ENCODE results near the gene PDK2. TPM values are rescaled to one million over a fixed set of nuclear protein-coding genes. Genes with fewer than 3 reads are reported as not detected.
A peak's percentile ranks its signal among the peaks of the same experiment; 100 is the strongest.

PDK2 gene
- total and polyA plus RNA-seq, 10 of the 15 experiments (the other 5 are each of a cell fraction or from before 2014, with no cell fraction given) = 0.98 to 22.6 (median 12.3) TPM

DNA sequence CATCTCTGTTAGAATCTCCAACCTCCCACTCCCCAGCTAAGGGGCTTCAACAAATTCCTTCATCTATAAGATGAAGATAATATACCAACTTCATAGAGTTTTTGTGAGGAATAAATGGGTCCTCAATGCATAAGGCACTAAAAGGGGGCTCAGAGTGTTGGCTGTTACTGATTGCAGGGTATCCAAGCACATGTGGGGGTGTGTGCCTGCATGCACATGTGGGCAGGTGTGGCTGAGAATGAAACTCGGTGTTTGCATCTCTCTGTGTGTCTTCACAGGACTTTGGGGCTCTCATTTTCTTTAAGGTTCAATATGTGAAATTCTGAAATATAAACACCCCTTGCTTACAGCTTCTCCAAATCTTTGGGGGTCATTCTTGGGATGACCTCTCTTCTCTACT lies 59.5 kb downstream of the PDK2 start:
- no peak overlapping the region for H2AFZ ChIP-seq (ENCODE audit: control insufficient read depth, low read depth, low read length)
- intact Hi-C loops (cut with micrococcal nuclease; ENCODE audit: unreplicated experiment) (no loop called here), in situ Hi-C loops (cut with MboI) (no loop called here)
- H3K4me1 ChIP-seq (ENCODE audit: control insufficient read depth, insufficient read depth, low read length) = peaks cover 37% of the 10 kb centered on the region
- peak overlapping the region; percentile 72 for H3K27ac ChIP-seq (ENCODE audit: control insufficient read depth, insufficient read depth)
- FAIRE-seq = peak; percentile 31
- ChIA-PET RAD21 (ENCODE audit: unreplicated experiment) (interaction anchor here (0.9 to 2.3 kb wide), 5 partner anchors 9 to 45 kb away, joined by 3 to 7 read pairs (median 5); no protein-coding TSS in a partner anchor), POLR2A (interaction anchor here (0.8 to 1.5 kb wide), 3 partner anchors 9 to 39 kb away, joined by 4 to 7 read pairs (median 6); no protein-coding TSS in a partner anchor), SMC1A (ENCODE audit: uncharacterized antibody, unreplicated experiment) (interaction anchor here (0.6 to 1.9 kb wide), 7 partner anchors 9 to 143 kb away, joined by 3 to 7 read pairs (median 4); no protein-coding TSS in a partner anchor), CTCF (interaction anchor here (1.0 to 2.2 kb wide), 10 partner anchors 9 to 67 kb away, joined by 3 to 10 read pairs (median 6); no protein-coding TSS in a partner anchor)
- peak overlapping the region; percentile 50; the same call in 1 of the 2 replicates for H3K9ac ChIP-seq (ENCODE audit: control insufficient read depth, insufficient read depth, low read length)
- H4K20me1 ChIP-seq (ENCODE audit: control insufficient read depth, insufficient read depth) = no peaks in the 10 kb centered on the region
- H3K36me3 ChIP-seq (ENCODE audit: control insufficient read depth in 2 of 2, insufficient read depth in 2 of 2, low read length in 1 of 2) = no peaks in the 10 kb centered on the region
- peaks cover 21% of the 10 kb centered on the region for H3K79me2 ChIP-seq (ENCODE audit: control insufficient read depth, insufficient read depth, low read length)
- peak overlapping the region; percentile 56 for H3K4me3 ChIP-seq
- no peak for DNase-seq (ENCODE audit: low read depth, low spot score)
- no peaks in the 10 kb centered on the region for H3K9me3 ChIP-seq (replicated peaks; ENCODE audit: control insufficient read depth, insufficient read depth, low read length)
- 0% methylated on average over 1 of the region's 1 CpG for WGBS (ENCODE audit: insufficient coverage, insufficient replicate concordance, low lambda C conversion rate, missing lambda C conversion rate)
- H3K4me2 ChIP-seq (ENCODE audit: control insufficient read depth, insufficient read depth) = peak overlapping the region; percentile 91
- ATAC-seq = peak; percentile 16; the same call in 1 of the 3 replicates
- no TSS peak for BruUV-seq (replicated peaks)
- H3K27me3 ChIP-seq (replicated peaks in 1 of 2; ENCODE audit: control insufficient read depth in 2 of 2, insufficient read depth in 2 of 2, low read length in 1 of 2) = no peaks in the 10 kb centered on the region
- TF ChIP-seq BHLHE40 (IDR thresholded peaks at IDR 0.05; ENCODE audit: borderline replicate concordance in 1 of 2, low read depth in 2 of 2, low read length in 1 of 2) (peak; percentile 61 to 71; a peak in 2 of 4 replicates), KLF5 (IDR thresholded peaks at IDR 0.05; ENCODE audit: partially characterized antibody) (no peak), SREBF1 (IDR thresholded peaks at IDR 0.05; ENCODE audit: low read length) (no peak), TCF7 (IDR thresholded peaks at IDR 0.05; ENCODE audit: borderline replicate concordance) (no peak), IKZF2 (IDR thresholded peaks at IDR 0.05) (no peak), CBFB (IDR thresholded peaks at IDR 0.05; ENCODE audit: low read depth) (no peak), NFIC (IDR thresholded peaks at IDR 0.05; ENCODE audit: low read depth, low read length) (no peak), ASH2L (IDR thresholded peaks at IDR 0.05; ENCODE audit: borderline replicate concordance, low read depth) (no peak), BMI1 (IDR thresholded peaks at IDR 0.05; ENCODE audit: borderline replicate concordance) (no peak), SMAD5 (IDR thresholded peaks at IDR 0.05; ENCODE audit: low read depth) (no peak), ZBTB4 (CRISPR knock-in tag; IDR thresholded peaks at IDR 0.05) (no peak), MYC (IDR thresholded peaks at IDR 0.05; ENCODE audit: insufficient read depth, insufficient read length, insufficient replicate concordance, low read length, severe bottlenecking) (no peak), WRNIP1 (IDR thresholded peaks at IDR 0.05; ENCODE audit: borderline replicate concordance, low read depth, low read length) (no peak), SP1 (IDR thresholded peaks at IDR 0.05; ENCODE audit: low read depth, low read length) (peak; percentile 29)
- TF ChIP-seq, protein P1, sequence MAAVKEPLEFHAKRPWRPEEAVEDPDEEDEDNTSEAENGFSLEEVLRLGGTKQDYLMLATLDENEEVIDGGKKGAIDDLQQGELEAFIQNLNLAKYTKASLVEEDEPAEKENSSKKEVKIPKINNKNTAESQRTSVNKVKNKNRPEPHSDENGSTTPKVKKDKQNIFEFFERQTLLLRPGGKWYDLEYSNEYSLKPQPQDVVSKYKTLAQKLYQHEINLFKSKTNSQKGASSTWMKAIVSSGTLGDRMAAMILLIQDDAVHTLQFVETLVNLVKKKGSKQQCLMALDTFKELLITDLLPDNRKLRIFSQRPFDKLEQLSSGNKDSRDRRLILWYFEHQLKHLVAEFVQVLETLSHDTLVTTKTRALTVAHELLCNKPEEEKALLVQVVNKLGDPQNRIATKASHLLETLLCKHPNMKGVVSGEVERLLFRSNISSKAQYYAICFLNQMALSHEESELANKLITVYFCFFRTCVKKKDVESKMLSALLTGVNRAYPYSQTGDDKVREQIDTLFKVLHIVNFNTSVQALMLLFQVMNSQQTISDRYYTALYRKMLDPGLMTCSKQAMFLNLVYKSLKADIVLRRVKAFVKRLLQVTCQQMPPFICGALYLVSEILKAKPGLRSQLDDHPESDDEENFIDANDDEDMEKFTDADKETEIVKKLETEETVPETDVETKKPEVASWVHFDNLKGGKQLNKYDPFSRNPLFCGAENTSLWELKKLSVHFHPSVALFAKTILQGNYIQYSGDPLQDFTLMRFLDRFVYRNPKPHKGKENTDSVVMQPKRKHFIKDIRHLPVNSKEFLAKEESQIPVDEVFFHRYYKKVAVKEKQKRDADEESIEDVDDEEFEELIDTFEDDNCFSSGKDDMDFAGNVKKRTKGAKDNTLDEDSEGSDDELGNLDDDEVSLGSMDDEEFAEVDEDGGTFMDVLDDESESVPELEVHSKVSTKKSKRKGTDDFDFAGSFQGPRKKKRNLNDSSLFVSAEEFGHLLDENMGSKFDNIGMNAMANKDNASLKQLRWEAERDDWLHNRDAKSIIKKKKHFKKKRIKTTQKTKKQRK (IDR thresholded peaks at IDR 0.05; ENCODE audit: low read depth, low read length) = no peak
- TF ChIP-seq, protein P2, sequence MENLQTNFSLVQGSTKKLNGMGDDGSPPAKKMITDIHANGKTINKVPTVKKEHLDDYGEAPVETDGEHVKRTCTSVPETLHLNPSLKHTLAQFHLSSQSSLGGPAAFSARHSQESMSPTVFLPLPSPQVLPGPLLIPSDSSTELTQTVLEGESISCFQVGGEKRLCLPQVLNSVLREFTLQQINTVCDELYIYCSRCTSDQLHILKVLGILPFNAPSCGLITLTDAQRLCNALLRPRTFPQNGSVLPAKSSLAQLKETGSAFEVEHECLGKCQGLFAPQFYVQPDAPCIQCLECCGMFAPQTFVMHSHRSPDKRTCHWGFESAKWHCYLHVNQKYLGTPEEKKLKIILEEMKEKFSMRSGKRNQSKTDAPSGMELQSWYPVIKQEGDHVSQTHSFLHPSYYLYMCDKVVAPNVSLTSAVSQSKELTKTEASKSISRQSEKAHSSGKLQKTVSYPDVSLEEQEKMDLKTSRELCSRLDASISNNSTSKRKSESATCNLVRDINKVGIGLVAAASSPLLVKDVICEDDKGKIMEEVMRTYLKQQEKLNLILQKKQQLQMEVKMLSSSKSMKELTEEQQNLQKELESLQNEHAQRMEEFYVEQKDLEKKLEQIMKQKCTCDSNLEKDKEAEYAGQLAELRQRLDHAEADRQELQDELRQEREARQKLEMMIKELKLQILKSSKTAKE (IDR thresholded peaks at IDR 0.05; ENCODE audit: low read depth, poor library complexity, severe bottlenecking) = no peak
